IMR-90 (cell line): ENCODE results near the gene LETM1. TPM values are rescaled to one million over a fixed set of nuclear protein-coding genes. Genes with fewer than 3 reads are reported as not detected.

Experiments used
- ATAC-seq: fragments of 200-7000 bp; cut with Tn5 transposase; 2 replicates; pipeline ENCODE4 v1.9.1; 2020; ENCODE audit warnings: low read depth, mild to moderate bottlenecking, moderate library complexity
- BruUV-seq: library from RNA; stranded (reverse); fragments of 400-500 nt; replicated peaks from 2 replicates; lab custom pipeline; 2021; lab: Mats Ljungman, UMichigan
- CTCF ChIA-PET: fragments of 300-600 bp; formaldehyde crosslinking; extraction: SDS; loops from one replicate; lab custom pipeline; 2021; ENCODE audit warnings: antibody characterized with exemption; lab: Yijun Ruan, JAX
- POLR2A ChIA-PET: fragments of 300-600 bp; sonication (Branson Sonifier 250); formaldehyde crosslinking; loops from one replicate; lab custom pipeline; 2022; ENCODE audit warnings: antibody characterized with exemption; ENCODE audit not compliant: unreplicated experiment; lab: Charles Lee
- DNase-seq: peaks from one replicate; pipeline ENCODE4 v3.0.0; 2013
- H2AFZ ChIP-seq: replicated peaks from 2 replicates; pipeline ENCODE3; 2013; ENCODE audit warnings: low read length, mild to moderate bottlenecking; ENCODE audit not compliant: poor library complexity
- H2AK5ac ChIP-seq: 2 replicates; pipeline ENCODE4 v1.6.1; 2013; ENCODE audit warnings: low read depth, low read length, inconsistent platforms
- H2AK9ac ChIP-seq: replicated peaks from 2 replicates; pipeline ENCODE3; 2013; ENCODE audit warnings: mild to moderate bottlenecking, low read depth, low read length, moderate library complexity; ENCODE audit not compliant: poor library complexity
- H2BK120ac ChIP-seq: 2 replicates; pipeline ENCODE4 v1.6.1; 2013; ENCODE audit warnings: low read depth, low read length, inconsistent platforms
- H2BK15ac ChIP-seq: 3 replicates; pipeline ENCODE4 v1.6.1; 2013; ENCODE audit warnings: low read depth, low read length, inconsistent platforms
- H2BK20ac ChIP-seq: 2 replicates; pipeline ENCODE4 v1.6.1; 2013; ENCODE audit warnings: low read depth, mild to moderate bottlenecking, inconsistent platforms, low read length, moderate library complexity
- H2BK5ac ChIP-seq: 2 replicates; pipeline ENCODE4 v1.6.1; 2013; ENCODE audit warnings: mild to moderate bottlenecking, low read depth, low read length, inconsistent platforms; ENCODE audit not compliant: poor library complexity, severe bottlenecking
- H3K14ac ChIP-seq: replicated peaks from 2 replicates; pipeline ENCODE4 v1.6.1; 2013; ENCODE audit warnings: low read depth, low read length, inconsistent platforms
- H3K18ac ChIP-seq: 2 replicates; pipeline ENCODE4 v1.6.1; 2013; ENCODE audit warnings: low read depth, low read length, control low read depth
- H3K23ac ChIP-seq: 2 replicates; pipeline ENCODE4 v1.6.1; 2013; ENCODE audit warnings: low read depth, low read length, inconsistent platforms
- H3K27ac ChIP-seq: 2 replicates; pipeline ENCODE4 v1.5.1; 2013; ENCODE audit warnings: mild to moderate bottlenecking, control low read depth, low read length; ENCODE audit not compliant: insufficient read depth
- H3K27me3 ChIP-seq: 2 replicates; pipeline ENCODE4 v1.6.1; 2013; ENCODE audit warnings: low read length; ENCODE audit not compliant: control insufficient read depth, insufficient read depth
- H3K36me3 ChIP-seq: 2 replicates; pipeline ENCODE4 v1.6.1; 2013; ENCODE audit warnings: low read length, mixed read lengths; ENCODE audit not compliant: control insufficient read depth, insufficient read depth
- H3K4ac ChIP-seq: 2 replicates; pipeline ENCODE4 v1.6.1; 2013; ENCODE audit warnings: low read depth, low read length, inconsistent platforms
- H3K4me1 ChIP-seq: 2 replicates; pipeline ENCODE4 v1.6.1; 2013; ENCODE audit warnings: low read length, mixed read lengths; ENCODE audit not compliant: control insufficient read depth, insufficient read depth
- H3K4me2 ChIP-seq: 2 replicates; pipeline ENCODE4 v1.6.1; 2013; ENCODE audit warnings: low read depth, mild to moderate bottlenecking, control low read depth, low read length, moderate library complexity
- H3K4me3 ChIP-seq: 2 replicates; pipeline ENCODE4 v1.5.1; 2013; ENCODE audit warnings: low read depth, mild to moderate bottlenecking, control low read depth, low read length, moderate library complexity; ENCODE audit not compliant: insufficient read depth
- H3K56ac ChIP-seq: 2 replicates; pipeline ENCODE4 v1.6.1; 2013; ENCODE audit warnings: low read length, inconsistent platforms; ENCODE audit not compliant: insufficient read depth; ENCODE audit errors: extremely low read depth
- H3K79me1 ChIP-seq, 2 experiments: 2 replicates each; pipeline ENCODE4 v1.6.1; 2013; ENCODE audit warnings: low read length in 2 of 2, inconsistent platforms in 1 of 2, low read depth in 1 of 2
- H3K9ac ChIP-seq: 2 replicates; pipeline ENCODE4 v1.6.1; 2013; ENCODE audit warnings: low read depth, low read length, control low read depth
- H3K9me1 ChIP-seq: 2 replicates; pipeline ENCODE4 v1.6.1; 2013; ENCODE audit warnings: low read length, inconsistent platforms; ENCODE audit not compliant: insufficient read depth
- H3K9me3 ChIP-seq: 2 replicates; pipeline ENCODE4 v1.6.1; 2013; ENCODE audit warnings: low read length; ENCODE audit not compliant: control insufficient read depth, insufficient read depth
- H4K20me1 ChIP-seq: 2 replicates; pipeline ENCODE4 v1.6.1; 2013; ENCODE audit warnings: low read length, inconsistent platforms; ENCODE audit not compliant: insufficient read depth
- H4K5ac ChIP-seq: 2 replicates; pipeline ENCODE4 v1.6.1; 2013; ENCODE audit warnings: mild to moderate bottlenecking, low read depth, low read length, control low read depth
- H4K8ac ChIP-seq, 2 experiments: 2 replicates each; pipeline ENCODE4 v1.6.1; 2013; ENCODE audit warnings: low read depth in 2 of 2, low read length in 2 of 2, control low read depth in 1 of 2, inconsistent platforms in 1 of 2
- H4K91ac ChIP-seq: 2 replicates; pipeline ENCODE4 v1.6.1; 2013; ENCODE audit warnings: low read depth, low read length, inconsistent platforms; ENCODE audit not compliant: insufficient read depth
- BHLHE40 ChIP-seq: fragments of 150-350 bp; IDR thresholded peaks from 2 replicates; pipeline ENCODE4 v1.6.1; 2016; ENCODE audit warnings: mild to moderate bottlenecking, low read depth, low read length
- CEBPB ChIP-seq: IDR thresholded peaks from 2 replicates; pipeline ENCODE4 v1.6.1; 2012; ENCODE audit warnings: low read depth, low read length, improper control_type of control experiment
- CHD1 ChIP-seq: IDR thresholded peaks from 2 replicates; pipeline ENCODE4 v1.6.1; 2012; ENCODE audit warnings: low read depth, low read length, improper control_type of control experiment
- CTCF ChIP-seq: conservative IDR thresholded peaks from 2 replicates; pipeline ENCODE4 v1.5.1; 2012; ENCODE audit warnings: mild to moderate bottlenecking, low read depth, low read length, improper control_type of control experiment
- ELK1 ChIP-seq: fragments of 150-350 bp; IDR thresholded peaks from 2 replicates; pipeline ENCODE4 v1.6.1; 2016; ENCODE audit warnings: low read depth, mild to moderate bottlenecking, low read length, moderate library complexity, borderline replicate concordance
- FOS ChIP-seq: fragments of 150-350 bp; IDR thresholded peaks from 2 replicates; pipeline ENCODE4 v1.6.1; 2016; ENCODE audit warnings: low read depth, low read length
- MXI1 ChIP-seq: IDR thresholded peaks from 2 replicates; pipeline ENCODE4 v1.6.1; 2012; ENCODE audit warnings: low read depth, mild to moderate bottlenecking, low read length, moderate library complexity, borderline replicate concordance
- NFE2L2 ChIP-seq: fragments of 150-350 bp; IDR thresholded peaks from 2 replicates; pipeline ENCODE4 v1.6.1; 2016; ENCODE audit warnings: low read depth, mild to moderate bottlenecking, low read length
- RAD21 ChIP-seq: IDR thresholded peaks from 2 replicates; pipeline ENCODE4 v1.6.1; 2012; ENCODE audit warnings: low read length, improper control_type of control experiment
- RFX5 ChIP-seq: IDR thresholded peaks from 2 replicates; pipeline ENCODE4 v1.8.0; 2012; ENCODE audit warnings: low read depth, mild to moderate bottlenecking, low read length, moderate library complexity
- SMC3 ChIP-seq: fragments of 150-350 bp; IDR thresholded peaks from 2 replicates; pipeline ENCODE4 v1.6.1; 2016; ENCODE audit warnings: low read depth, mild to moderate bottlenecking, antibody characterized with exemption, low read length, moderate library complexity
- USF2 ChIP-seq: fragments of 150-350 bp; IDR thresholded peaks from 2 replicates; pipeline ENCODE4 v1.6.1; 2017; ENCODE audit warnings: mild to moderate bottlenecking, antibody characterized with exemption, low read length, low read depth
- WGBS, 2 experiments: methylation state at CpG; one replicate each; pipeline versions ENCODE4 v1.1.5 to v1.1.7; 2013; ENCODE audit warnings: missing lambda C conversion rate in 2 of 2; ENCODE audit not compliant: insufficient read length in 1 of 2; ENCODE audit errors: extremely low coverage in 2 of 2; 5-methylcytosine and 5-hydroxymethylcytosine counted together
- dilution Hi-C: fragments of 300-500 bp; cut with HindIII; formaldehyde crosslinking; loops from one replicate; pipeline ENCODE4 v1.14.3; 2018; ENCODE audit warnings: low sequenced_read_pairs; ENCODE audit not compliant: unreplicated experiment
- in situ Hi-C: fragments of 300-500 bp; cut with MboI; formaldehyde crosslinking; loops from 3 replicates; pipeline ENCODE4 v1.14.3; 2019; ENCODE audit warnings: low sequenced_read_pairs, inconsistent platforms, mixed read lengths
- intact Hi-C: fragments of 100-400 bp; cut with micrococcal nuclease; formaldehyde crosslinking; loops from 2 replicates; pipeline ENCODE4 v1.10.0; 2022
- polyA plus RNA-seq, 3 experiments: library from polyadenylated mRNA; depleted of rRNA; stranded (reverse); fragments of >200 nt; gene quantifications; 2 replicates each; pipeline ENCODE4 v1.2.3, GENCODE V29; 2012; ENCODE audit warnings: low replicate concordance in 1 of 3
- total RNA-seq: library from RNA; depleted of rRNA; stranded (reverse); fragments of >200 nt; gene quantifications from 2 replicates; pipeline ENCODE4 v1.2.3, GENCODE V29; 2012

The LETM1 gene
- total and polyA plus RNA-seq, 2 of the 4 experiments (the other 2 are of a cell fraction): 25.0 to 49.3 TPM

DNA sequence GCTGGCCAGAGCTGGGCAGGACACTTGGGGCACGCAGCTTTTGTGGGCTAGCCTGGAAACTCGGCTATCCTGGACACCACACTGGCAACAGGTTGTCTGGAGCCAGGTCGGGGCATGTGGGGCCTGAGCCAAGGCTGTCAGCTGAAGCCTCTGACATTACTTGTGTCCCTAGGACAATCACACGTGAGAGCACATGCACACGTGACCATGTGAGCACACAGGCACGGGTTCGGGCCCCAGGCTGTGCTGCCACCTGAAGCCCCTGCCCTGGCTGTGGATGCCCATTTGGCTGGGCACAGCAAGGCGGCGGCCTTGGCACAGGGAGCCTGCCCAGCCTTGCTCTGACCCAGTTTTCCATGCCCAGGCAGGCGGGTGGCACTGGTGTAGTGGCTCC is 71.6 kb downstream of the LETM1 start:
- POLR2A ChIA-PET: no interaction called here
- DNase-seq: no peak
- Histone ChIP-seq H4K20me1 (no peaks in the 10 kb centered on the region; the same call in 1 of the 2 replicates), H3K27me3 (peaks cover 13% of the 10 kb centered on the region; the same call in 1 of the 2 replicates), H3K9me1 (no peaks in the 10 kb centered on the region), H2BK20ac (no peak overlapping the region), H2BK120ac (no peak overlapping the region), H4K91ac (no peak overlapping the region), H3K27ac (no peak overlapping the region), H2BK5ac (no peak overlapping the region), H2AK9ac (no peak overlapping the region), H3K4me2 (no peak overlapping the region), H3K18ac (no peak overlapping the region), H3K4ac (no peak overlapping the region), H3K23ac (no peak overlapping the region), H2AK5ac (no peak overlapping the region), H2BK15ac (no peak overlapping the region), H3K56ac (no peak overlapping the region), H3K4me3 (no peak overlapping the region), H3K14ac (no peak overlapping the region), H3K79me1 (no peaks in the 10 kb centered on the region), H4K5ac (no peak overlapping the region), H2AFZ (no peak overlapping the region), H3K9ac (no peak overlapping the region), H3K4me1 (no peaks in the 10 kb centered on the region; the same call in 1 of the 2 replicates), H4K8ac (no peak overlapping the region), H3K9me3 (no peaks in the 10 kb centered on the region), H3K36me3 (no peaks in the 10 kb centered on the region)
- CTCF ChIA-PET: no interaction called here
- in situ Hi-C loops (no loop called here), dilution Hi-C loops (no loop called here), intact Hi-C loops (no loop called here)
- TF ChIP-seq CTCF (no peak), RFX5 (no peak), FOS (no peak), CHD1 (no peak), ELK1 (no peak), CEBPB (no peak), SMC3 (no peak), USF2 (no peak), MXI1 (no peak), RAD21 (no peak), BHLHE40 (no peak), NFE2L2 (no peak)
- 59% methylated on average over 9 of the region's 10 CpGs; no CpG with 5 or more reads in 1 of the 2 experiments for WGBS, 2 experiments
- no TSS peak for BruUV-seq
- no peak for ATAC-seq
